Peyer's patch (tissue), 4 donors: Measurements from ENCODE around the gene CSRNP2.

Experiments used
- POLR2A ChIP-seq, 2 donors: fragments of 450-650 bp; IDR thresholded peaks; one replicate each; pipeline ENCODE4 v1.5.1; 2017; ENCODE audit warnings: antibody characterized with exemption in 2 of 2, mild to moderate bottlenecking in 2 of 2, moderate library complexity in 2 of 2
- TF ChIP-seq, protein P1 (sequence below), 6 experiments: fragments of 450-650 bp in 4 of 6; fragments of 200-600 bp in 2 of 6; sonication (generic) in 1 of 6; IDR thresholded peaks; one replicate each; pipeline ENCODE4 v1.5.1; 2017 to 2019; ENCODE audit warnings: antibody characterized with exemption in 6 of 6, mild to moderate bottlenecking in 3 of 6, moderate library complexity in 1 of 6

DNA sequence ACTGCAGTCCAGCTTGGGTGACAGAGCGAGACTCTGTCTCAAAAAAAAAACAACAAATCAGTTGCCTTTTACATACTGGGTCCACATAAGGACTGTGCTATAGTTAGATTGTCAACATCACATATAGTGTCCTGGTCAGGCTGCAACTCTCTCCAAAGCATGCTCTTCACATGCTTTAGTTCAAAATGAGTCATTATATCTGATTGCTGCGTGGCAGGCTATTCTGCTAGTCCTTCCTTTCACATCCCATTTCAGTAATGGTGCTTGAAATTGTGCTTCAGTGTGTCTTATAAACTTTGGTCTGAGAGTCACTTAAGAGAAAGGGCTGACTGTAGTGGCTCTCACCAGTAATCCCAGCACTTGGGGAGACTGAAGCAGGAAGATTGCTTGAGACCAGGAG lies 28.3 kb downstream of the CSRNP2 start:
- TF ChIP-seq, protein P1, sequence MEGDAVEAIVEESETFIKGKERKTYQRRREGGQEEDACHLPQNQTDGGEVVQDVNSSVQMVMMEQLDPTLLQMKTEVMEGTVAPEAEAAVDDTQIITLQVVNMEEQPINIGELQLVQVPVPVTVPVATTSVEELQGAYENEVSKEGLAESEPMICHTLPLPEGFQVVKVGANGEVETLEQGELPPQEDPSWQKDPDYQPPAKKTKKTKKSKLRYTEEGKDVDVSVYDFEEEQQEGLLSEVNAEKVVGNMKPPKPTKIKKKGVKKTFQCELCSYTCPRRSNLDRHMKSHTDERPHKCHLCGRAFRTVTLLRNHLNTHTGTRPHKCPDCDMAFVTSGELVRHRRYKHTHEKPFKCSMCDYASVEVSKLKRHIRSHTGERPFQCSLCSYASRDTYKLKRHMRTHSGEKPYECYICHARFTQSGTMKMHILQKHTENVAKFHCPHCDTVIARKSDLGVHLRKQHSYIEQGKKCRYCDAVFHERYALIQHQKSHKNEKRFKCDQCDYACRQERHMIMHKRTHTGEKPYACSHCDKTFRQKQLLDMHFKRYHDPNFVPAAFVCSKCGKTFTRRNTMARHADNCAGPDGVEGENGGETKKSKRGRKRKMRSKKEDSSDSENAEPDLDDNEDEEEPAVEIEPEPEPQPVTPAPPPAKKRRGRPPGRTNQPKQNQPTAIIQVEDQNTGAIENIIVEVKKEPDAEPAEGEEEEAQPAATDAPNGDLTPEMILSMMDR (IDR thresholded peaks at IDR 0.05): no peak
- no peak for TF ChIP-seq POLR2A (IDR thresholded peaks at IDR 0.05)
